Mesendoderm (in vitro differentiated cells): ENCODE measurements around the gene LAMC1.
A peak's percentile ranks its signal among the peaks of the same experiment; 100 is the strongest.

Experiments
- DNase-seq: peaks from one replicate; pipeline ENCODE4 v3.0.0; 2013
- H2AK5ac ChIP-seq: 2 replicates; pipeline ENCODE4 v1.6.1; 2013; ENCODE audit warnings: low read length, inconsistent platforms
- H2BK120ac ChIP-seq: 2 replicates; pipeline ENCODE4 v1.6.1; 2013; ENCODE audit warnings: low read depth, mild to moderate bottlenecking, low read length, moderate library complexity, mixed read lengths
- H2BK15ac ChIP-seq: replicated peaks from 2 replicates; pipeline ENCODE4 v1.6.1; 2013; ENCODE audit warnings: low read depth, mild to moderate bottlenecking, moderate library complexity
- H2BK5ac ChIP-seq: 2 replicates; pipeline ENCODE4 v1.6.1; 2013; ENCODE audit warnings: low read length, inconsistent platforms
- H3K18ac ChIP-seq: 2 replicates; pipeline ENCODE4 v1.6.1; 2013; ENCODE audit warnings: mild to moderate bottlenecking, low read length, mixed read lengths
- H3K23ac ChIP-seq: one replicate; pipeline ENCODE4 v1.6.1; 2013; ENCODE audit warnings: low read length
- H3K27ac ChIP-seq: 2 replicates; pipeline ENCODE4 v1.5.1; 2013; ENCODE audit warnings: low read depth, mild to moderate bottlenecking, inconsistent platforms, low read length, moderate library complexity
- H3K27me3 ChIP-seq: 2 replicates; pipeline ENCODE4 v1.6.1; 2013; ENCODE audit warnings: low read length, control low read depth, mild to moderate bottlenecking, inconsistent platforms; ENCODE audit not compliant: insufficient read depth, poor library complexity
- H3K36me3 ChIP-seq: 2 replicates; pipeline ENCODE4 v1.6.1; 2013; ENCODE audit warnings: low read length, inconsistent platforms; ENCODE audit not compliant: control insufficient read depth, insufficient read depth
- H3K4ac ChIP-seq: one replicate; pipeline ENCODE4 v1.6.1; 2013; ENCODE audit warnings: low read depth, mild to moderate bottlenecking, low read length, moderate library complexity
- H3K4me1 ChIP-seq: 2 replicates; pipeline ENCODE4 v1.6.1; 2013; ENCODE audit warnings: low read depth, low read length, inconsistent platforms; ENCODE audit not compliant: control insufficient read depth
- H3K4me2 ChIP-seq: 2 replicates; pipeline ENCODE4 v1.6.1; 2013; ENCODE audit warnings: low read length
- H3K4me3 ChIP-seq: 2 replicates; pipeline ENCODE4 v1.5.1; 2013; ENCODE audit warnings: mild to moderate bottlenecking, low read length
- H3K56ac ChIP-seq: one replicate; pipeline ENCODE4 v1.6.1; 2013; ENCODE audit warnings: low read length
- H3K79me1 ChIP-seq: 2 replicates; pipeline ENCODE4 v1.6.1; 2013; ENCODE audit warnings: low read length, inconsistent platforms
- H3K79me2 ChIP-seq: 2 replicates; pipeline ENCODE4 v1.6.1; 2013; ENCODE audit warnings: mild to moderate bottlenecking, low read length; ENCODE audit not compliant: control insufficient read depth, insufficient read depth
- H3K9ac ChIP-seq: 2 replicates; pipeline ENCODE4 v1.6.1; 2013; ENCODE audit warnings: low read length, inconsistent platforms
- H4K5ac ChIP-seq: one replicate; pipeline ENCODE4 v1.6.1; 2013; ENCODE audit warnings: low read length
- H4K8ac ChIP-seq: one replicate; pipeline ENCODE4 v1.6.1; 2013; ENCODE audit warnings: low read depth, mild to moderate bottlenecking, control low read depth, low read length, moderate library complexity
- WGBS: extraction: QIAGEN DNeasy Blood & Tissue Kit; methylation state at CpG from one replicate; pipeline ENCODE4 v1.1.7; 2013; ENCODE audit warnings: low lambda C conversion rate, missing lambda C conversion rate; ENCODE audit not compliant: insufficient coverage; ENCODE audit errors: extremely low coverage; 5-methylcytosine and 5-hydroxymethylcytosine counted together

LAMC1 gene

GRCh38 chr1:183011859-183012258, 11.4 kb upstream of the LAMC1 start:
- no peak overlapping the region for H3K4ac ChIP-seq
- no peak overlapping the region for H2AK5ac ChIP-seq
- H4K8ac ChIP-seq = no peak overlapping the region
- H3K79me1 ChIP-seq = no peaks in the 10 kb centered on the region
- H3K18ac ChIP-seq = no peak overlapping the region
- H2BK15ac ChIP-seq = no peak overlapping the region
- no peak overlapping the region for H3K23ac ChIP-seq
- DNase-seq = no peak
- H4K5ac ChIP-seq = no peak overlapping the region
- no peak overlapping the region for H3K4me2 ChIP-seq
- H2BK5ac ChIP-seq = no peak overlapping the region
- H3K4me3 ChIP-seq = no peak overlapping the region
- no peaks in the 10 kb centered on the region for H3K27me3 ChIP-seq
- H3K56ac ChIP-seq = no peak overlapping the region
- no peak overlapping the region for H2BK120ac ChIP-seq
- H3K27ac ChIP-seq = no peak overlapping the region
- no peak overlapping the region for H3K9ac ChIP-seq
- no CpG with 5 or more reads among the region's 4 CpGs for WGBS
- H3K36me3 ChIP-seq = no peaks in the 10 kb centered on the region
- no peaks in the 10 kb centered on the region for H3K4me1 ChIP-seq
- H3K79me2 ChIP-seq = no peaks in the 10 kb centered on the region

- no peak overlapping the region for H3K4me3 ChIP-seq
- WGBS = no CpG with 5 or more reads among the region's 6 CpGs
These were observed 10.8 kb upstream of the LAMC1 start for GRCh38 chr1:183012301-183012994.

GRCh38 chr1:183019139-183019740, 4.0 kb upstream of the LAMC1 start:
- no peaks in the 10 kb centered on the region for H3K27me3 ChIP-seq
- H3K4ac ChIP-seq = no peak overlapping the region
- H2BK15ac ChIP-seq = no peak overlapping the region
- no peak overlapping the region for H3K4me3 ChIP-seq
- no peak overlapping the region for H2BK5ac ChIP-seq
- no peak overlapping the region for H4K8ac ChIP-seq
- H3K36me3 ChIP-seq = no peaks in the 10 kb centered on the region
- no peak overlapping the region for H2AK5ac ChIP-seq
- H3K79me2 ChIP-seq = no peaks in the 10 kb centered on the region
- no peak overlapping the region for H3K4me2 ChIP-seq
- no peak overlapping the region for H3K27ac ChIP-seq
- no peak overlapping the region for H4K5ac ChIP-seq
- no peak overlapping the region for H3K9ac ChIP-seq
- H3K23ac ChIP-seq = no peak overlapping the region
- H3K79me1 ChIP-seq = no peaks in the 10 kb centered on the region
- H2BK120ac ChIP-seq = no peak overlapping the region
- H3K4me1 ChIP-seq = no peaks in the 10 kb centered on the region
- H3K18ac ChIP-seq = no peak overlapping the region
- WGBS = no CpG with 5 or more reads among the region's 3 CpGs
- H3K56ac ChIP-seq = no peak overlapping the region
- DNase-seq = no peak

More at GRCh38 chr1:183012301-183012994, 10.8 kb upstream of the LAMC1 start:
- Histone ChIP-seq H3K56ac (no peak overlapping the region), H3K18ac (no peak overlapping the region), H3K79me2 (no peaks in the 10 kb centered on the region), H2BK120ac (no peak overlapping the region), H3K23ac (no peak overlapping the region), H2BK5ac (no peak overlapping the region), H3K4me2 (no peak overlapping the region), H4K8ac (no peak overlapping the region), H2AK5ac (no peak overlapping the region), H2BK15ac (no peak overlapping the region), H4K5ac (no peak overlapping the region), H3K9ac (no peak overlapping the region), H3K79me1 (no peaks in the 10 kb centered on the region), H3K27ac (no peak overlapping the region), H3K4ac (no peak overlapping the region), H3K36me3 (no peaks in the 10 kb centered on the region), H3K4me1 (no peaks in the 10 kb centered on the region), H3K27me3 (no peaks in the 10 kb centered on the region)
- DNase-seq = no peak

GRCh38 chr1:183019860-183020259, 3.4 kb upstream of the LAMC1 start:
- Histone ChIP-seq H2BK5ac (no peak overlapping the region), H3K36me3 (no peaks in the 10 kb centered on the region), H3K4me2 (no peak overlapping the region), H3K79me2 (no peaks in the 10 kb centered on the region), H4K8ac (no peak overlapping the region), H4K5ac (no peak overlapping the region), H2AK5ac (no peak overlapping the region), H3K27me3 (no peaks in the 10 kb centered on the region), H3K23ac (no peak overlapping the region), H2BK15ac (no peak overlapping the region), H3K56ac (no peak overlapping the region), H3K4me3 (no peak overlapping the region), H3K27ac (no peak overlapping the region), H3K9ac (no peak overlapping the region), H2BK120ac (no peak overlapping the region), H3K18ac (no peak overlapping the region), H3K4me1 (peaks cover 2% of the 10 kb centered on the region), H3K4ac (no peak overlapping the region), H3K79me1 (no peaks in the 10 kb centered on the region)
- no CpG with 5 or more reads among the region's 1 CpG for WGBS
- peak; percentile 65 for DNase-seq

GRCh38 chr1:183021405-183022201, 1.6 kb upstream of the LAMC1 start:
- Histone ChIP-seq H3K79me1 (peaks cover 4% of the 10 kb centered on the region), H2AK5ac (no peak overlapping the region), H3K27me3 (no peaks in the 10 kb centered on the region), H3K4me2 (peak overlapping the region; percentile 87), H2BK15ac (no peak overlapping the region), H3K9ac (peak overlapping the region; percentile 86), H3K79me2 (peaks cover 4% of the 10 kb centered on the region), H3K23ac (no peak overlapping the region), H3K36me3 (no peaks in the 10 kb centered on the region), H3K56ac (peak overlapping the region; percentile 94), H2BK5ac (no peak overlapping the region), H3K18ac (no peak overlapping the region), H2BK120ac (no peak overlapping the region), H4K5ac (no peak overlapping the region), H3K27ac (peak overlapping the region; percentile 97), H3K4me1 (peaks cover 4% of the 10 kb centered on the region), H3K4ac (no peak overlapping the region), H3K4me3 (no peak overlapping the region), H4K8ac (no peak overlapping the region)
- WGBS = no CpG with 5 or more reads among the region's 11 CpGs
- no peak for DNase-seq
